Mesothelial cell of epicardium (in vitro differentiated cells): Measurements from ENCODE around the gene ZCCHC8. TPM values are rescaled to one million over a fixed set of nuclear protein-coding genes. Genes with fewer than 3 reads are reported as not detected.
"Not testable (repeated sequence)": the region's sequence is repeated elsewhere in the genome, so short reads cannot be mapped to it uniquely, and the experiment has no call there.

Source experiments
- DNase-seq, 2 experiments: peaks; one replicate each; pipeline ENCODE4 v3.0.0; 2021; ENCODE audit warnings: low spot score in 2 of 2; ENCODE audit not compliant: unreplicated experiment in 2 of 2
- H3K27ac Mint-ChIP-seq: 2 replicates; pipeline ENCODE4 v1.8.0; 2021; ENCODE audit warnings: mixed read lengths
- H3K27me3 Mint-ChIP-seq: 2 replicates; pipeline ENCODE4 v1.8.0; 2021; ENCODE audit warnings: low read depth, mixed read lengths
- H3K36me3 Mint-ChIP-seq: 2 replicates; pipeline ENCODE4 v1.8.0; 2021; ENCODE audit warnings: mixed read lengths
- H3K4me1 Mint-ChIP-seq: 2 replicates; pipeline ENCODE4 v1.8.0; 2021; ENCODE audit warnings: mixed read lengths
- H3K4me3 Mint-ChIP-seq: 2 replicates; pipeline ENCODE4 v1.8.0; 2021; ENCODE audit warnings: mild to moderate bottlenecking, moderate library complexity, mixed read lengths
- H3K9me3 Mint-ChIP-seq: 2 replicates; pipeline ENCODE4 v1.8.0; 2021; ENCODE audit warnings: mixed read lengths
- CTCF ChIP-seq: fragments of 200-600 bp; sonication (generic); IDR thresholded peaks from one replicate; pipeline ENCODE4 v1.5.0; 2021; ENCODE audit warnings: antibody characterized with exemption; ENCODE audit not compliant: unreplicated experiment
- total RNA-seq: library from RNA; stranded (reverse); gene quantifications from 3 replicates; pipeline ENCODE4 v1.2.1, GENCODE V29; 2021

Gene ZCCHC8
- total RNA-seq, 1 donor from 2014 or later = 28.6 TPM

GRCh38 chr12:122501489-122501989 is 807 bp upstream of the ZCCHC8 start:
- no peaks in the 10 kb centered on the region for H3K9me3 Mint-ChIP-seq
- DNase-seq = no peak
- peak overlapping the region; percentile 98 for H3K4me3 Mint-ChIP-seq
- no peaks in the 10 kb centered on the region for H3K27me3 Mint-ChIP-seq
- peak overlapping the region; percentile 100 for H3K27ac Mint-ChIP-seq
- peaks cover 14% of the 10 kb centered on the region for H3K36me3 Mint-ChIP-seq
- H3K4me1 Mint-ChIP-seq = peaks cover 22% of the 10 kb centered on the region
- no peak for TF ChIP-seq CTCF

- H3K27ac Mint-ChIP-seq = peak overlapping the region; percentile 100
- H3K36me3 Mint-ChIP-seq = peaks cover 8% of the 10 kb centered on the region
- DNase-seq = peak; percentile 30 to 65
- no peaks in the 10 kb centered on the region for H3K9me3 Mint-ChIP-seq
- H3K27me3 Mint-ChIP-seq = no peaks in the 10 kb centered on the region
- peak overlapping the region; percentile 98 for H3K4me3 Mint-ChIP-seq
- no peak for TF ChIP-seq CTCF
- H3K4me1 Mint-ChIP-seq = peaks cover 22% of the 10 kb centered on the region
Observed at GRCh38 chr12:122499991-122500684, 594 bp downstream of the ZCCHC8 start.

- TF ChIP-seq CTCF = no peak
Observed at GRCh38 chr12:122495258-122495657, 5.5 kb downstream of the ZCCHC8 start.

GRCh38 chr12:122493222-122493621 is 7.5 kb downstream of the ZCCHC8 start:
- not testable (repeated sequence) for H3K4me1 Mint-ChIP-seq

More at GRCh38 chr12:122495258-122495657, 5.5 kb downstream of the ZCCHC8 start:
- no peak overlapping the region for H3K27ac Mint-ChIP-seq
- peaks cover 23% of the 10 kb centered on the region for H3K36me3 Mint-ChIP-seq
- DNase-seq = no peak
- H3K4me3 Mint-ChIP-seq = no peak overlapping the region
- no peaks in the 10 kb centered on the region for H3K27me3 Mint-ChIP-seq
- H3K4me1 Mint-ChIP-seq = peaks cover 15% of the 10 kb centered on the region
- no peaks in the 10 kb centered on the region for H3K9me3 Mint-ChIP-seq

GRCh38 chr12:122491991-122492390 is 8.7 kb downstream of the ZCCHC8 start:
- no peaks in the 10 kb centered on the region for H3K9me3 Mint-ChIP-seq
- H3K4me3 Mint-ChIP-seq = no peak overlapping the region
- H3K36me3 Mint-ChIP-seq = peaks cover 36% of the 10 kb centered on the region
- H3K27ac Mint-ChIP-seq = no peak overlapping the region
- TF ChIP-seq CTCF = no peak
- no peaks in the 10 kb centered on the region for H3K27me3 Mint-ChIP-seq
- DNase-seq = no peak
- H3K4me1 Mint-ChIP-seq = no peaks in the 10 kb centered on the region

More at GRCh38 chr12:122493222-122493621, 7.5 kb downstream of the ZCCHC8 start:
- H3K27me3 Mint-ChIP-seq, H3K9me3 Mint-ChIP-seq, H3K27ac Mint-ChIP-seq, H3K4me3 Mint-ChIP-seq, DNase-seq: not testable (repeated sequence)
- peaks cover 32% of the 10 kb centered on the region for H3K36me3 Mint-ChIP-seq

- TF ChIP-seq CTCF = no peak
- no peak for DNase-seq
- Mint-ChIP-seq H3K36me3 (peaks cover 46% of the 10 kb centered on the region), H3K4me1 (no peaks in the 10 kb centered on the region), H3K9me3 (no peaks in the 10 kb centered on the region), H3K27me3 (no peaks in the 10 kb centered on the region), H3K27ac (no peak overlapping the region), H3K4me3 (no peak overlapping the region)
Observed at GRCh38 chr12:122489038-122489437, 11.7 kb downstream of the ZCCHC8 start.

GRCh38 chr12:122487807-122488206 is 12.9 kb downstream of the ZCCHC8 start:
- not testable (repeated sequence) for H3K27ac Mint-ChIP-seq, H3K9me3 Mint-ChIP-seq, H3K4me3 Mint-ChIP-seq, H3K4me1 Mint-ChIP-seq, DNase-seq, H3K27me3 Mint-ChIP-seq
- H3K36me3 Mint-ChIP-seq = peaks cover 49% of the 10 kb centered on the region
